Measurements from ENCODE around the gene SETX.

SETX gene

DNA sequence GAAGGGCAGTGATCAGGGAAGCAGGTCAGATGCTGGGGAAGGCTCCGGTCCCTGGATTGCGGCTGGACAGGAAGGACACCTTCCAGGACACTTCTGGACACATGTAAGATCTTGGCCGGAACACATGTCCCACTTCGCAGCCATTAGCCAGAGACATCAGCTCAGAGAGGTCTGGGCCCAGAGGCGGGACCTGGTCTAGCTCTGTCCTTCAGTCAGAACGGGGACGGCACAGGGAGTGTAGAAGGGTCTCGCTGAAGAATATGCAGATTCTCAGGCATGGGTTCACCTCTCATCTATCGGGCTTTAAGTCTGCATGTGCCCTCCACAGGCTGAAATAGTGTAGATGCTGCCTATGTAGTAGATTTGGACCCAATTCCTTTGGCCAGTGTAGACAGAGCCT is 119.7 kb downstream of the SETX start:
- TF ChIP-seq FOXP2 (optimal IDR thresholded peaks at IDR 0.05; ENCODE audit: control extremely low read depth, extremely low read length, insufficient read depth) (no peak), POLR2AphosphoS5 (IDR thresholded peaks at IDR 0.05; ENCODE audit: borderline replicate concordance, low read depth, low read length) (no peak), EZH2 (IDR thresholded peaks at IDR 0.05) (no peak)
- Histone ChIP-seq H3K9ac (ENCODE audit: insufficient read length) (no peak overlapping the region), H3K9me3 (ENCODE audit: low read depth, low read length) (no peaks in the 10 kb centered on the region), H3K27ac (no peak overlapping the region), H3K4me3 (no peak overlapping the region), H3K36me3 (ENCODE audit: insufficient read depth, low read length) (no peaks in the 10 kb centered on the region)
- DNase-seq (ENCODE audit: low read depth, low spot score): no peak

DNA sequence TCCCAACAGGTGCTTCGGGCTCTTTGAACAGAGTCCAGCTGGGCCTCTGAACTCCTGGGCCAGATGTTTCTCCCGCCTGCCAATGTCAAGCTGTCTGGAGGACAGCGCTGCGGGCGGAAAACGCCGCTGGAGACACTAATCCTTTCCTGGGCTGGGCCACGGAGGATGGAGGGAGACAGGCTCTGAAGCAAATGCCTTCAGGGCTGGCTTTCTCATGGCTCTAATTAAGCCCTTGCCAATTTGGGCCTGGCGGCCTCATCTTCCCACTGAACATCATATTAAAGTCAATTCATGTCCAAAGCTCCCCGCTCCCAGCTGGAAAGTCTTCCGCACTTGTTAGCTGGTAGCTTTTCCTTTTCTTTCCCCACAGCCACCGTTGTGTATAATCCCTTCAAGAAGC is 120.3 kb downstream of the SETX start:
- H3K9me3 ChIP-seq (ENCODE audit: low read depth, low read length): no peaks in the 10 kb centered on the region
- H3K27ac ChIP-seq: no peak overlapping the region
- no peaks in the 10 kb centered on the region for H3K36me3 ChIP-seq (ENCODE audit: insufficient read depth, low read length)
- H3K9ac ChIP-seq (ENCODE audit: insufficient read length): no peak overlapping the region
- DNase-seq (ENCODE audit: low read depth, low spot score): no peak
- no peak overlapping the region for H3K4me3 ChIP-seq
- TF ChIP-seq FOXP2 (optimal IDR thresholded peaks at IDR 0.05; ENCODE audit: control extremely low read depth, extremely low read length, insufficient read depth) (no peak), POLR2AphosphoS5 (IDR thresholded peaks at IDR 0.05; ENCODE audit: borderline replicate concordance, low read depth, low read length) (no peak), EZH2 (IDR thresholded peaks at IDR 0.05) (no peak)

DNA sequence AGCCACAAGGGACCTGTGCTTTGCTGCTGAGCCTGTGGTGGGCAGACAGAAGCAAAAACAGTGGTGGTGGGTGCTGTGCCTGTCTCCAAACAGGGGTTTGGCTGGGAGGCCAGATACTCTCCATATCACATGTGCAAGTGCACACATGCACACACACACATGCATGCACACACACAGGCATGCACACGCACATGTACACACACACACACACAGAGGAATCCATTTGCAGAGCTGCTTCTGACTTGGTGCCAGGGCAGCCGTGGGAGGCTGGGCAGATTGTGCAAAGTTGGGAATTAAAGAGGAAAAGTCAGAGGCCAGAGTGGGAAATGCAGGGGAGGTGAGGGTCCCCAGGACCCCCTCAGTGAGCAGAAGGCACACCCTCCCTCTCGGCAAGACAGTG is 121.6 kb downstream of the SETX start:
- no peak for DNase-seq (ENCODE audit: low read depth, low spot score)
- no peak overlapping the region for H3K9ac ChIP-seq (ENCODE audit: insufficient read length)
- no peak overlapping the region for H3K4me3 ChIP-seq
- no peak overlapping the region for H3K27ac ChIP-seq
- no peaks in the 10 kb centered on the region for H3K36me3 ChIP-seq (ENCODE audit: insufficient read depth, low read length)
- H3K9me3 ChIP-seq (ENCODE audit: low read depth, low read length): no peaks in the 10 kb centered on the region
- TF ChIP-seq POLR2AphosphoS5 (IDR thresholded peaks at IDR 0.05; ENCODE audit: borderline replicate concordance, low read depth, low read length): no peak
- TF ChIP-seq FOXP2 (optimal IDR thresholded peaks at IDR 0.05; ENCODE audit: control extremely low read depth, extremely low read length, insufficient read depth): no peak
- no peak for TF ChIP-seq EZH2 (IDR thresholded peaks at IDR 0.05)

DNA sequence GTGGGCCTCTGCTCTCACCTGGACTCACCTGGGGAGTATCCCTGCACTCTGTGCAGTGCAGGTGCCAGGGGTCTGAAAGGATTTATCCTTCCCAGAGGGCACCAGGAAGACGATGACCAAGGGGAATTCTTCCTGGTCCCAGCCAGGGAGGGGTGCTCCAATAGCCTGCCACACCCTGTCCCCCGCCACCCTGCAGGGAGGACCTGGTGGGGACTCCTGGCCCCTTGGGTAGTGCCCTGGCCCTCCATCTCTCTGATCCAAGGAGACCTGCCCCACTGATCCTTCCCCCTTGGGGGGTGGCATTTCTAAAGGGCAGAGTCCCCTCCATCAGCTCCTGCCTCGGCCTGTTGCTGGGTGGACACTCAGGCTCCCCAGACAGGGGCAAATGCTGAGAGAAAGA is 122.3 kb downstream of the SETX start:
- Histone ChIP-seq H3K9ac (ENCODE audit: insufficient read length) (no peak overlapping the region), H3K27ac (no peak overlapping the region), H3K9me3 (ENCODE audit: low read depth, low read length) (no peaks in the 10 kb centered on the region), H3K4me3 (no peak overlapping the region), H3K36me3 (ENCODE audit: insufficient read depth, low read length) (no peaks in the 10 kb centered on the region)
- no peak for DNase-seq (ENCODE audit: low read depth, low spot score)
- TF ChIP-seq EZH2 (IDR thresholded peaks at IDR 0.05) (no peak), FOXP2 (optimal IDR thresholded peaks at IDR 0.05; ENCODE audit: control extremely low read depth, extremely low read length, insufficient read depth) (no peak), POLR2AphosphoS5 (IDR thresholded peaks at IDR 0.05; ENCODE audit: borderline replicate concordance, low read depth, low read length) (no peak)

DNA sequence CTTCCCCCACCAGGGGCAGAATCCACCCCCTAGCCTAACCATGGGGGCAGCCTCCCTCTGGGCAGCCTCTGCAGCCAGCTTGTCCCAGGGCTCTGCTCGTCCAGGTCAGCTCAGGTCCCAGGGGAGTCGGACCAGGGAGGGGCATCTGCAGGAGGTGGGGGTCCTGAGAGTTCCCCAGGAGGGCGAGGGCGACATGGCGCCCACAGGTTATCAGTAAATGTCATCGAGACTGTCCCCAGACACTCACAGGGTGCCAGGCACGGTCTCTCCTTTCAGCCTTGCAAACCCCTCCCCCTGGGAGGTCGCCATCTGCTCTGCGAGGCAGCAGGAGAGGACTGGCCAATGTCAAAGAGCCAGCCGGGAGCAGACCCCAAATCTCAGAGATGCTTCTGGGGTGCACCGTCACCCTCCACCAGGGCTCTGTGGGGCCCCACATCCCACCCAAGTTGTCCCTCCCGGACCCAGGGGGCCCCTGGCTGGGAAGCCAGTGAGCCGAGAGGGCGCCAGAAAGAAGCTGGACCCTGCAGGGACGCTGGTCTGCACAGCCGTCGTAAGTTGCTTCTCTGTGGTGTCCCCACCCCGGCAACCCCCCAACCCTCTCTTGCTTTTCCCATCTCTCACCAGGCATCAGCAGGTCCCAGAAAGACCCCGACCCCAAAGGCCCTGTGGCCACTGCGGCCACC is 123.6 kb downstream of the SETX start:
- H3K4me3 ChIP-seq: no peak overlapping the region
- H3K36me3 ChIP-seq (ENCODE audit: insufficient read depth, low read length): no peaks in the 10 kb centered on the region
- no peak for DNase-seq (ENCODE audit: low read depth, low spot score)
- no peak for TF ChIP-seq EZH2 (IDR thresholded peaks at IDR 0.05)
- no peak overlapping the region for H3K9ac ChIP-seq (ENCODE audit: insufficient read length)
- no peak overlapping the region for H3K27ac ChIP-seq
- no peaks in the 10 kb centered on the region for H3K9me3 ChIP-seq (ENCODE audit: low read depth, low read length)

DNA sequence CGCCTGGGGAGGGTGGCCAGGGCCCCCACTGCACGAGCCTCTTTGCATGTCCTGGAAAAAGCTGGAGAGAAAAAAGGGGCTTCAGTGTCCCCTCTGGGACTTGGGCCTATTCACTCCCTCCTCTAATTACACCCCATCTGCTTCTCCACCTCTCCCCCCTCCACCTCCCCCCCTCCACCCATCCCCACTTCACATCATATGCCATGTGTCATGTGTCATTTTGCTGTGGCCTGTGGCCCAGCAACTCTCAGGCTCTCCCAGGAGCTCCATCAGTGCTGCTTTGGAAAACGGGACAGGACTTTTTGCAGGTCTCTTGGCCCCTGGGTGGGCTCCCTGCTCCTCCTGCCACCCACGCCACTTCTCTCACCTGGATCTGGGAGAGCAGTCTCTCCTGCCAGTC is 124.2 kb downstream of the SETX start:
- no peak overlapping the region for H3K4me3 ChIP-seq
- no peak overlapping the region for H3K9ac ChIP-seq (ENCODE audit: insufficient read length)
- no peak overlapping the region for H3K27ac ChIP-seq
- DNase-seq (ENCODE audit: low read depth, low spot score): no peak
- no peaks in the 10 kb centered on the region for H3K9me3 ChIP-seq (ENCODE audit: low read depth, low read length)
- TF ChIP-seq FOXP2 (optimal IDR thresholded peaks at IDR 0.05; ENCODE audit: control extremely low read depth, extremely low read length, insufficient read depth) (no peak), EZH2 (IDR thresholded peaks at IDR 0.05) (no peak), POLR2AphosphoS5 (IDR thresholded peaks at IDR 0.05; ENCODE audit: borderline replicate concordance, low read depth, low read length) (no peak)
- H3K36me3 ChIP-seq (ENCODE audit: insufficient read depth, low read length): no peaks in the 10 kb centered on the region

DNA sequence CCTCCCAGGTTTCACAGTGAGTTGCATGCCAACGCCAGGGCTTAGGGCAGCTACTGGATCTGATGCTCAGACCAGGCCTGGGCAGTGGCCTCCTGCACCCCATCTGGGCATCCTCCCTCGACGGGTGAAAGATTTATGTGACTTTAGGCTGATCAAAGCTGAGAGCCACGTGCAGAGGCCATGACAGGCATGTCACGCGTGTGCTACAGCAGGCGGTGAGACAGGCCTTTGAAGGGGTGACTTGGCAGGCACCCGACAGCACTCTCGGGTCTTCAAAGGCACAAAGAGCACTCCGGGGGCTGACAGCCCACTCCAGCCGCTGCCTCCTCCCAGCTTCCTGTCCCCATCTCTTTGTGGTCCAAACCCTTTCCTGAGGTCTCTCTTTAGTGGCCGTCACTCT is 126.7 kb downstream of the SETX start:
- no peak overlapping the region for H3K9ac ChIP-seq (ENCODE audit: insufficient read length)
- H3K4me3 ChIP-seq: no peak overlapping the region
- TF ChIP-seq FOXP2 (optimal IDR thresholded peaks at IDR 0.05; ENCODE audit: control extremely low read depth, extremely low read length, insufficient read depth) (no peak), POLR2AphosphoS5 (IDR thresholded peaks at IDR 0.05; ENCODE audit: borderline replicate concordance, low read depth, low read length) (no peak), EZH2 (IDR thresholded peaks at IDR 0.05) (no peak)

DNA sequence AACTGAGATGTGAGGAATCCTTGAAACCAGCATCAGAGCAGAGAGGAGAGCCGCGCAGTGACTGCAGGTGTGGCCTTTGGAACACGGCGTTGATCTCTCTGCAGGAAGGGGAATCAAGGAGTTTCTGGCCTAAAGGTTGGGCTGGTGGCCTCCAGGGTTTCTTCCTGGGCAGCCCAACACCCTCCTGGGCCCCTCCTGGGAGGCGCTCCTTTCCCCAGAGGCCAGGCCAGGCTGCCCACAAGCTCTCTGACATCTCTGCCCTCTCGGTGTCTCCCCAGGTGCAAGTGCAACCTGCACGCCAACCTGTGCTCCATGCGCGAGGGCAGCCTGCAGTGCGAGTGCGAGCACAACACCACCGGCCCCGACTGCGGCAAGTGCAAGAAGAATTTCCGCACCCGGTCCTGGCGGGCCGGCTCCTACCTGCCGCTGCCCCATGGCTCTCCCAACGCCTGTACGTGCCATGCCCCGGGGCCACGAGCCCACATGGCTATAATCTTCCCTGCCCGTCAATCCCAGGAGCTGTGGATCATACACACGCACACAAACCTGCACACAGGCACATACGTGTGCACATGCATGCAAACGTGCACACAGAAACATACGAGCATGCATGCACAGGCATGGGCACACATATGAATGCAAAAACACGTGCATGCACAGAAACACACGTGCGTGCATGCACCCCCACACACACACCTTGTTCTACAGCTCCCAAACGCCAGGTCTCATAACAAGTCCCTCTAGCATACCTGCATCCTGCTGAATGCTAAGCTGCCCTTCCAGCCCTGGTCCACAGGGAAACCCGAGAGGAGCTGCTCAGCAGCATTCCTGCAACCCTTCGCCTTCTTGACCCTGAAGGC is 128.0 kb downstream of the SETX start:
- Histone ChIP-seq H3K36me3 (ENCODE audit: insufficient read depth, low read length) (no peaks in the 10 kb centered on the region), H3K27ac (no peak overlapping the region), H3K4me3 (no peak overlapping the region), H3K9me3 (ENCODE audit: low read depth, low read length) (no peaks in the 10 kb centered on the region), H3K9ac (ENCODE audit: insufficient read length) (no peak overlapping the region)
- no peak for TF ChIP-seq POLR2AphosphoS5 (IDR thresholded peaks at IDR 0.05; ENCODE audit: borderline replicate concordance, low read depth, low read length)
- TF ChIP-seq FOXP2 (optimal IDR thresholded peaks at IDR 0.05; ENCODE audit: control extremely low read depth, extremely low read length, insufficient read depth): no peak
- no peak for TF ChIP-seq EZH2 (IDR thresholded peaks at IDR 0.05)
- DNase-seq (ENCODE audit: low read depth, low spot score): no peak

More for the DNA sequence above, 126.7 kb downstream of the SETX start:
- Histone ChIP-seq H3K27ac (no peak overlapping the region), H3K9me3 (ENCODE audit: low read depth, low read length) (no peaks in the 10 kb centered on the region), H3K36me3 (ENCODE audit: insufficient read depth, low read length) (no peaks in the 10 kb centered on the region)
- DNase-seq (ENCODE audit: low read depth, low spot score): no peak

Data from SK-N-MC (cell line).